ENCODE data around the gene UNC5A. TPM values are rescaled to one million over a fixed set of nuclear protein-coding genes. Genes with fewer than 3 reads are reported as not detected.

Gene UNC5A
- total and polyA plus RNA-seq, 2 of the 8 experiments (the other 6 are each of a cell fraction or from before 2014, with no cell fraction given): 4.0 to 7.6 TPM

DNA sequence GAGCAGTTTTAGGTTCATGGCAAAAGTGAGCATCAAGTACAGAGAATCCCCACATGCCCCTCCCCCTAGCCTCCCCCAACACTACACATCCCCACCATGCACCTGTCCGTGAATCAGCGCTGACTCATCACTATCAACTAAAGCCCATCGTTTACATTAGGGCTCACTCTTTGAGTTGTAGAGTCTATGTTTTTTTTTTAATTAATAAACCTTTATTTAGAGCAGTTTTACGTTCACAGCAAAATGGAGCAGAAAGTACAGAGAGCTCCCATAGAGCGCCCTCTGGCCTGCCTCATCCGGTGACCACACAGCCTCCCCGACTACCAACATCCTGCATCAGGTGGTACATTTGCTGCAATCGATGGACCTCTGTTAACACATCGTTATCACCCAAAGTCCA is 47.9 kb upstream of the UNC5A start:
- TF ChIP-seq, protein P1, sequence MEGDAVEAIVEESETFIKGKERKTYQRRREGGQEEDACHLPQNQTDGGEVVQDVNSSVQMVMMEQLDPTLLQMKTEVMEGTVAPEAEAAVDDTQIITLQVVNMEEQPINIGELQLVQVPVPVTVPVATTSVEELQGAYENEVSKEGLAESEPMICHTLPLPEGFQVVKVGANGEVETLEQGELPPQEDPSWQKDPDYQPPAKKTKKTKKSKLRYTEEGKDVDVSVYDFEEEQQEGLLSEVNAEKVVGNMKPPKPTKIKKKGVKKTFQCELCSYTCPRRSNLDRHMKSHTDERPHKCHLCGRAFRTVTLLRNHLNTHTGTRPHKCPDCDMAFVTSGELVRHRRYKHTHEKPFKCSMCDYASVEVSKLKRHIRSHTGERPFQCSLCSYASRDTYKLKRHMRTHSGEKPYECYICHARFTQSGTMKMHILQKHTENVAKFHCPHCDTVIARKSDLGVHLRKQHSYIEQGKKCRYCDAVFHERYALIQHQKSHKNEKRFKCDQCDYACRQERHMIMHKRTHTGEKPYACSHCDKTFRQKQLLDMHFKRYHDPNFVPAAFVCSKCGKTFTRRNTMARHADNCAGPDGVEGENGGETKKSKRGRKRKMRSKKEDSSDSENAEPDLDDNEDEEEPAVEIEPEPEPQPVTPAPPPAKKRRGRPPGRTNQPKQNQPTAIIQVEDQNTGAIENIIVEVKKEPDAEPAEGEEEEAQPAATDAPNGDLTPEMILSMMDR (IDR thresholded peaks at IDR 0.05; ENCODE audit: control extremely low read depth in 1 of 3, insufficient read depth in 1 of 3, low read depth in 1 of 3, low read length in 3 of 3): peak in 2 of 3 experiments; percentile 12 to 20; a peak in 2 of 4 replicates
- TF ChIP-seq YY1 (IDR thresholded peaks at IDR 0.05; ENCODE audit: low read depth, low read length) (no peak), CTBP2 (IDR thresholded peaks at IDR 0.05; ENCODE audit: borderline replicate concordance, insufficient read depth, insufficient read length, low read length) (no peak), MAFK (IDR thresholded peaks at IDR 0.05; ENCODE audit: low read depth, low read length) (peak; percentile 80), BACH1 (IDR thresholded peaks at IDR 0.05; ENCODE audit: low read length) (peak; percentile 92), RAD21 (IDR thresholded peaks at IDR 0.05 in 1 of 2, conservative IDR thresholded peaks at IDR 0.05 in 1 of 2; ENCODE audit: low read depth in 2 of 2, low read length in 2 of 2) (peak in 1 of 2 experiments; percentile 10; a peak in 1 of 4 replicates), SIRT6 (IDR thresholded peaks at IDR 0.05; ENCODE audit: low read length) (no peak)
- DNase-seq (ENCODE audit: low read depth in 1 of 2, low spot score in 2 of 2): peak in 1 of 2 experiments; percentile 43
- 69% methylated on average over 9 of the region's 9 CpGs; no CpG with 5 or more reads in 1 of the 2 experiments for WGBS, 2 experiments (ENCODE audit: extremely low coverage in 1 of 2, insufficient coverage in 1 of 2, insufficient read length in 1 of 2, insufficient replicate concordance in 2 of 2, low coverage in 1 of 2, low lambda C conversion rate in 2 of 2, missing lambda C conversion rate in 1 of 2)
- no peak overlapping the region; the same call in 1 of the 2 replicates for H2BK5ac ChIP-seq (ENCODE audit: low read depth, low read length)
- no peak overlapping the region for H3K18ac ChIP-seq (ENCODE audit: extremely low read depth, low read length)
- H3K4me3 ChIP-seq (ENCODE audit: extremely low read depth in 1 of 4, insufficient read depth in 2 of 4, low read depth in 3 of 4, low read length in 4 of 4): no peak overlapping the region
- H4K8ac ChIP-seq (ENCODE audit: extremely low read depth, insufficient read depth, low read length): no peak overlapping the region
- no peak overlapping the region; a peak in 1 of 4 replicates for H3K4me2 ChIP-seq (ENCODE audit: insufficient read depth in 1 of 2, low read depth in 2 of 2, low read length in 2 of 2)
- no peaks in the 10 kb centered on the region for H3K4me1 ChIP-seq (replicated peaks in 1 of 4; ENCODE audit: control insufficient read depth in 3 of 4, insufficient read depth in 4 of 4, low read length in 3 of 4)
- no peak overlapping the region for H3K56ac ChIP-seq (replicated peaks; ENCODE audit: insufficient read length, low read depth, low read length)
- H3K27me3 ChIP-seq (replicated peaks in 1 of 4; ENCODE audit: control insufficient read depth in 3 of 4, extremely low read depth in 1 of 4, insufficient read depth in 3 of 4, low read length in 3 of 4): no peaks in the 10 kb centered on the region
- no peak overlapping the region; the same call in 1 of the 2 replicates for H2AK5ac ChIP-seq (ENCODE audit: low read depth, low read length)
- peak overlapping the region; percentile 89; the same call in 1 of the 2 replicates for H2BK20ac ChIP-seq (ENCODE audit: low read length)
- CTCF ChIA-PET (ENCODE audit: partially characterized antibody): interaction anchor here (0.6 to 1.5 kb wide), 8 partner anchors 10 to 136 kb away, joined by 3 to 6 read pairs (median 3); no protein-coding TSS in a partner anchor
- no peak overlapping the region for H2BK15ac ChIP-seq (ENCODE audit: low read length)
- FAIRE-seq: no peak
- no peaks in the 10 kb centered on the region for H3K9me3 ChIP-seq (ENCODE audit: insufficient read depth in 2 of 2, low read depth in 1 of 2, low read length in 1 of 2)
- no peaks in the 10 kb centered on the region for H3K79me2 ChIP-seq (ENCODE audit: control insufficient read depth in 1 of 2, insufficient read depth in 2 of 2, low read length in 2 of 2)
- H3K9ac ChIP-seq (replicated peaks in 1 of 4; ENCODE audit: extremely low read depth in 1 of 4, low read depth in 3 of 4, low read length in 3 of 4): no peak overlapping the region; a peak in 1 of 7 replicates
- H3K4ac ChIP-seq (replicated peaks; ENCODE audit: insufficient read length, low read depth, low read length): peak overlapping the region; percentile 14
- H4K20me1 ChIP-seq (replicated peaks in 1 of 2; ENCODE audit: control insufficient read depth in 1 of 2, insufficient read depth in 2 of 2, low read length in 2 of 2): no peaks in the 10 kb centered on the region
- peak overlapping the region; percentile 83 for H2BK120ac ChIP-seq (replicated peaks; ENCODE audit: low read depth, low read length)
- no peak overlapping the region for H2BK12ac ChIP-seq (ENCODE audit: low read depth, low read length)
- no peak overlapping the region for H2AFZ ChIP-seq (ENCODE audit: low read length)
- H3K79me1 ChIP-seq (ENCODE audit: low read depth, low read length): no peaks in the 10 kb centered on the region
- H4K5ac ChIP-seq (ENCODE audit: insufficient read length, low read depth, low read length): no peak overlapping the region
- POLR2A ChIA-PET (ENCODE audit: partially characterized antibody): interaction anchor here (0.8 kb wide), 1 partner anchor 30 kb away, joined by 4 read pairs; no protein-coding TSS in a partner anchor
- H4K91ac ChIP-seq (replicated peaks; ENCODE audit: insufficient read length, low read length): peak overlapping the region; percentile 74
- no peaks in the 10 kb centered on the region for H3K23me2 ChIP-seq (ENCODE audit: low read depth, low read length)
- H3K14ac ChIP-seq (ENCODE audit: insufficient read length): no peak overlapping the region
- H3K23ac ChIP-seq (ENCODE audit: insufficient read length): no peak overlapping the region
- H3K27ac ChIP-seq (ENCODE audit: low read depth, low read length): no peak overlapping the region
- no peaks in the 10 kb centered on the region for H3K36me3 ChIP-seq (ENCODE audit: control insufficient read depth in 2 of 4, insufficient read depth in 4 of 4, low read length in 3 of 4)

Measured in H1 (cell line).